ENCODE results near the gene CKLF.
"Not testable (repeated sequence)": the region's sequence is repeated elsewhere in the genome, so short reads cannot be mapped to it uniquely, and the experiment has no call there.

CKLF gene

DNA sequence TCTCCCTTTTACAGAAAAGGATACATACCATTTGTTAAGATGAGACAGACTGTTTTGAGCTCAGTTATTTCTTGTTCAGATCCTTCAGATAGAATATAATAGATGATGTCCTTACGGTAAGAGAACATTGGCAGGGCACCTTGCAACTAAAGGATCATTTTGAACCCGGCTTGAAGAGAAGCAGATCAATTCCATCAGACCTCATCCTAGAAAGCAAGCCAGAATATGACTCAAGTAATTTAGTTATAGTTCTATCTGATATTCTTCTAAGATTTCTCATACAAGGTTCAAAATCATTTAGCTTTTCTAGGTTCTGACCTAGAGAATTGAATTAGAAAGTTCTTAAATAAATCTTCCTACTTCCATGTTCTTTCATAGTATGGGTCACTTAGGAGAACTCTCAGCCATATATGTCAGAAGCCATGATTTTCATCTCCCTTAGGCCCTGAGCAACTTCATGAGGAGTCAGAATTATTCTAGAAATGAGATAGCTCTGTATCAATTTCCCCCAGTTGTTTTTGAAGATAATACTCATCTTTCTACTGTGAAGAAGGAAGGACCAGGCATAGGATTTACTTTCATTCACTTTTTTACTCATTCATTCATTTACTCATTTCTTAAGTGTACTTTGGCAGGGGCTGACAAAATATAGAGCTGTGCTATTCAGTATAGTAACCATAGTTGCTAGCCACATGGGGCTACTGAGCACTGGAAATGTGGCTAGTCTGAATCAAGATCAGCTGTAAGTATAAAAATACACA is 11.4 kb downstream of the CKLF start:
- H3K4me3 ChIP-seq (ENCODE audit: low read length): no peak overlapping the region
- DNase-seq (ENCODE audit: low read depth): no peak
- TF ChIP-seq, protein P1, sequence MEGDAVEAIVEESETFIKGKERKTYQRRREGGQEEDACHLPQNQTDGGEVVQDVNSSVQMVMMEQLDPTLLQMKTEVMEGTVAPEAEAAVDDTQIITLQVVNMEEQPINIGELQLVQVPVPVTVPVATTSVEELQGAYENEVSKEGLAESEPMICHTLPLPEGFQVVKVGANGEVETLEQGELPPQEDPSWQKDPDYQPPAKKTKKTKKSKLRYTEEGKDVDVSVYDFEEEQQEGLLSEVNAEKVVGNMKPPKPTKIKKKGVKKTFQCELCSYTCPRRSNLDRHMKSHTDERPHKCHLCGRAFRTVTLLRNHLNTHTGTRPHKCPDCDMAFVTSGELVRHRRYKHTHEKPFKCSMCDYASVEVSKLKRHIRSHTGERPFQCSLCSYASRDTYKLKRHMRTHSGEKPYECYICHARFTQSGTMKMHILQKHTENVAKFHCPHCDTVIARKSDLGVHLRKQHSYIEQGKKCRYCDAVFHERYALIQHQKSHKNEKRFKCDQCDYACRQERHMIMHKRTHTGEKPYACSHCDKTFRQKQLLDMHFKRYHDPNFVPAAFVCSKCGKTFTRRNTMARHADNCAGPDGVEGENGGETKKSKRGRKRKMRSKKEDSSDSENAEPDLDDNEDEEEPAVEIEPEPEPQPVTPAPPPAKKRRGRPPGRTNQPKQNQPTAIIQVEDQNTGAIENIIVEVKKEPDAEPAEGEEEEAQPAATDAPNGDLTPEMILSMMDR (IDR thresholded peaks at IDR 0.05; ENCODE audit: insufficient read depth, low read depth, low read length, missing control alignments): no peak

DNA sequence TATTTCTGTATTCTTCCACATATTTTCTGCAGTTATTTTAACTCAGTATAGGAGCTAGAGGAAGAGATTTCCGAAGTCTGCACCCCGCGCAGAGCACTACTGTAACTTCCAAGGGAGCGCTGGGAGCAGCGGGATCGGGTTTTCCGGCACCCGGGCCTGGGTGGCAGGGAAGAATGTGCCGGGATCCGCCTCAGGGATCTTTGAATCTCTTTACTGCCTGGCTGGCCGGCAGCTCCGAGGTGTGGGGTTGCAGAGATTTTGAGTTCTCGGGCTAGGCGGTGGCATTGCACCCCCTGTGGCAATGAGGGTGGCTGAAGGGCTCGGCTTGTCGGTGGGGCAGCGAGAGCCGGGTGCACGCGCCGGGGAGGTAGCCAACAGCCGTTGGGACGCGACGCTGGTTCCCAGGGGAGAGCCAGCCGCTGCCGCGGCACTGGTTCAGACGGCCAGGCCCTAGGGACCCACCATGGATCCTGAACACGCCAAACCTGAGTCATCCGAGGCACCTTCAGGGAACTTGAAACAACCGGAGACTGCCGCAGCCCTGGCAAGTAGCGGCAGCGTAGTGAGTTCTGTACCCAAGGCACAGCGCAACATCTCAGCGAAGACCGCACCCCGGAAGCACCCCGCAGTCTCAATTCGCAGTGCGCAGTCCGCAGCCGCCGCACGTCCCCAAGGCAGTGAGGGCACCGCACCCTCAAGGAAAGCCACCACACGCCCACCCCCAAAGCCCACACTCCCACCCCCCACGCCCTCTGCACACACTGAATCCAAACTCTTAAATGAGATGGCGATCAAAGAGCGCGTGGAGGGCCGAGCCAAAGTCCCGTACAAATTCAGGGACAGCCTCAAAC is 13.9 kb downstream of the CKLF start, which contains the start of gene CMTM1:
Gene CMTM1 (plus strand): TSS at position 389 of the 851 bp plus-strand sequence. CDS start 75 bp downstream, at position 464.
- DNase-seq (ENCODE audit: low read depth): no peak
- no peak within 1 kb of the TSS for H3K4me3 ChIP-seq (ENCODE audit: low read length)
- TF ChIP-seq, protein P1 (IDR thresholded peaks at IDR 0.05; ENCODE audit: insufficient read depth, low read depth, low read length, missing control alignments): no peak

DNA sequence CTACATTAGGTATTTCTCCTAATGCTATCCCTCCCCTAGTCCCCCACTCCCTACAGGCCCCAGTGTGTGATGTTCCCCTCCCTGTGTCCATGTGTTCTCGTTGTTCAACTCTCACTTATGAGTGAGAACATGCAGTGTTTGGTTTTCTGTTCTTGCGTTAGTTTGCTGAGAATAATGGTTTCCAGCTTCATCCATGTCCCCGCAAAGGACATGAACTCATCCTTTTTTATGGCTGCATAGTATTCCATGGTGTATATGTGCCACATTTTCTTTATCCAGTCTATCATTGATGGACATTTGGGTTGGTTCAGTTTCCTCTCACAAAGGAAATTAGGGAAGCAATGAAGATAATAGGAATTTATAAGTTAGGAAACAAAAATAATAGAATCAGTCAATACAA is 14.9 kb downstream of the CKLF start:
- DNase-seq (ENCODE audit: low read depth); H3K4me3 ChIP-seq (ENCODE audit: low read length): not testable (repeated sequence)

DNA sequence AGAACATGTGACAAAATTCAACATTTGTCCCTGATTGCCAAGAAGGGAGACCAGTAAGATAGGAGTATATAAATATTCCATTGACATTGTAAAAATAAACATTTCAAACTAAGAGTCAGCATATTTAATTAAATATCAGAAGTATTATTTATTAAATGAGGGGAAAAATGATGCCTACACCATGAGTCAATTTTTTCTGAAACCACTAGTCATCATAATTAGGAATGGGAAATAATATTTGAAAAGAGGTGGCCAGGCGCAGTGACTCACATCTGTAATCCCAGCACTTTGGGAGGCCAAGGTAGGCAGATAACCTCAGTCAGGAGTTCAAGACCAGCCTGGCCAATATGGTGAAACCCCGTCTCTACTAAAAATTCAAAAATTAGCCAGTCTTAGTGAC is 16.0 kb downstream of the CKLF start:
- peak; percentile 17 for DNase-seq (ENCODE audit: low read depth)
- TF ChIP-seq, protein P1 (IDR thresholded peaks at IDR 0.05; ENCODE audit: insufficient read depth, low read depth, low read length, missing control alignments): no peak
- H3K4me3 ChIP-seq (ENCODE audit: low read length): no peak overlapping the region

DNA sequence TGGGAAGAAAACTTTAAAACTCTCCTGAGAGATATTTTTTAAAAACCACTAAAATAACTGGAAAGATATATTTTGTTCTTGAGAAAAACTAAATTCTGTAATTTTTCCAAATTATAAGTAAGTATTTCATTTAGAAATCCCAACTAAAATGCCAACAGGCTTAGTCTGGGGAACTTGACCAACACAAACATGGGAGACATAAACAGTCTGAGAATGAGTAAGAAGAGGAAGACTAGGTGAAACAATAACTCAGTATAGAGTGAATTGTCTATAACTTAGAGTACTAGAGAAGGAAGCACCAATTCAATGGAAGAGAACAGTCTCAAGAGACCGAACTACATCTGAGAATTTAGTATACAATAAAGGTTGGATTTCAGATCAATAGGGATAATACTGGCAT is 16.8 kb downstream of the CKLF start:
- TF ChIP-seq, protein P1 (IDR thresholded peaks at IDR 0.05; ENCODE audit: insufficient read depth, low read depth, low read length, missing control alignments): no peak
- DNase-seq (ENCODE audit: low read depth): peak; percentile 27
- no peak overlapping the region for H3K4me3 ChIP-seq (ENCODE audit: low read length)

DNA sequence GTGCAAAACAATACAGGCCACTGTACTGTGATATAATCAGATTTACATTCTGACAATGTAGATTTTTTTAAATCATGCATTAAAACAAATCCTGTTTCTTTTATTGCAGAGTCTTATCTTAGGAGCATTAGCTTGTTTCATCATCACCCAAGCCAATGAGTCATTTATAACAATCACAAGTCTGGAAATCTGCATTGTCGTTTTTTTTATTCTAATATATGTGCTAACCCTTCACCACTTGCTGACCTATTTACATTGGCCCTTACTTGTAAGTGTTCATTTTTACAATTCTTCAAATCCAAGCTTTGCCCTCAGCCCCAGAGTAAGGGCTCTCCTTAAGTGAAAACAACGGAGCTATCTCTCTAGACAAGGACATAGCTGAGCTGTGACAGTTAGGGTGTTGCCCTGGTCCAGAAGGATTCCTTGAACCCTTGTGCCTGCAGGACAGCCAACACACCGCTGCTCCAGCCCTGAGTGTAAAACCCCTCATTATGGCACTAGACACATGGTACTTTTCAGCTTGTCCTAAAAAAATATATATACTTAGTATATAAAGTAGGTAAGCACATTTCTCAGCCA is 17.5 kb downstream of the CKLF start:
- DNase-seq (ENCODE audit: low read depth): peak; percentile 75
- no peak overlapping the region for H3K4me3 ChIP-seq (ENCODE audit: low read length)
- TF ChIP-seq, protein P1 (IDR thresholded peaks at IDR 0.05; ENCODE audit: insufficient read depth, low read depth, low read length, missing control alignments): no peak

DNA sequence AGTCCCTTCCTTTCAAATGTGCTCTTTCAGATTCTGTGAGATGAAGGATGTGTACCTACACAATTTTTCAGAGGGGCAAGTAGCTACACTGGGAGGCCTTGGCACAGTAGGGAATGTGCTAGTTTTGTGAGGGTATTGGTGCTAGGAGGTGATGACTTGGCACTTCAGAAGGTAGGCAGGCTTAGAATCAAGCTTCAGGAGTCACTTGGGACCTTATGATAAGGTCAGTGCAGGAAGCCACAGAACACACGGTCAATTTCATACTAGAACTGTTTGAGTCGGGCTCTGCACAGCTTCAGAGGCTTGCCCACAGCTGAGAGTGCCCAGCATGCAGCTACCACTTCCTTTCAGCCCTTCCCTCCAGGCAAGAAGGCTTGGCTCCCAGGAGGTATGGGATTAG is 20.0 kb downstream of the CKLF start:
- TF ChIP-seq, protein P1 (IDR thresholded peaks at IDR 0.05; ENCODE audit: insufficient read depth, low read depth, low read length, missing control alignments): no peak
- H3K4me3 ChIP-seq (ENCODE audit: low read length): no peak overlapping the region
- no peak for DNase-seq (ENCODE audit: low read depth)

Data from epithelial cell of esophagus (primary cell).